Upper lobe of left lung (tissue), 4 donors: ENCODE measurements around the gene DEPDC5.

Experiments
- CTCF ChIP-seq, 6 experiments: fragments of 450-650 bp in 4 of 6; fragments of 200-600 bp in 2 of 6; sonication (generic) in 2 of 6; IDR thresholded peaks; one replicate each; pipeline ENCODE4 v1.5.1; 2016 to 2019; ENCODE audit warnings: antibody characterized with exemption in 6 of 6
- EP300 ChIP-seq, 4 donors: sonication (generic); formaldehyde crosslinking; IDR thresholded peaks; one replicate each; pipeline ENCODE4 v1.5.1; 2017; ENCODE audit warnings: antibody characterized with exemption in 4 of 4, control low read depth in 2 of 4
- POLR2AphosphoS5 ChIP-seq, 2 donors: sonication (generic); formaldehyde crosslinking; IDR thresholded peaks; one replicate each; pipeline ENCODE4 v1.5.1; 2017; ENCODE audit warnings: antibody characterized with exemption in 2 of 2

GRCh38 chr22:31715147-31715778 is 38.6 kb upstream of the DEPDC5 start:
- no peak for TF ChIP-seq CTCF (IDR thresholded peaks at IDR 0.05)
- TF ChIP-seq POLR2AphosphoS5 (IDR thresholded peaks at IDR 0.05) = no peak
- TF ChIP-seq EP300 (IDR thresholded peaks at IDR 0.05) = no peak
